Testis (tissue), 3 donors: ENCODE results near the gene GNA15. TPM values are rescaled to one million over a fixed set of nuclear protein-coding genes. Genes with fewer than 3 reads are reported as not detected.
A peak's percentile ranks its signal among the peaks of the same experiment; 100 is the strongest.

Experiments
- DNase-seq: peaks from one replicate; pipeline ENCODE4 v3.0.0-alpha.2; 2019
- H3K27ac ChIP-seq, 2 donors: fragments of 200-600 bp; sonication (generic); one replicate each; pipeline ENCODE4 v1.5.1; 2019
- H3K27me3 ChIP-seq: fragments of 200-600 bp; sonication (generic); one replicate; pipeline ENCODE4 v1.5.1; 2019
- H3K36me3 ChIP-seq: fragments of 200-600 bp; sonication (generic); one replicate; pipeline ENCODE4 v1.5.1; 2017; ENCODE audit warnings: low read depth; ENCODE audit errors: missing control alignments
- H3K4me1 ChIP-seq: fragments of 200-600 bp; sonication (generic); one replicate; pipeline ENCODE4 v1.5.1; 2019
- H3K4me3 ChIP-seq, 2 donors: fragments of 200-600 bp; sonication (generic); one replicate each; pipeline ENCODE4 v1.5.1; 2017 to 2019
- H3K9me3 ChIP-seq: fragments of 200-600 bp; sonication (generic); one replicate; pipeline ENCODE4 v1.5.1; 2017
- POLR2A ChIP-seq: fragments of 450-650 bp; IDR thresholded peaks from one replicate; pipeline ENCODE4 v1.6.1; 2017; ENCODE audit warnings: antibody characterized with exemption, mild to moderate bottlenecking, moderate library complexity
- WGBS, 2 donors: methylation state at CpG; one replicate each; pipeline ENCODE4 v1.1.5; 2018; 5-methylcytosine and 5-hydroxymethylcytosine counted together
- intact Hi-C: fragments of 100-400 bp; cut with DNase I; formaldehyde crosslinking; loops from one replicate; pipeline ENCODE4 v1.15.1; 2023; ENCODE audit warnings: low total_unique reads
- polyA plus RNA-seq: library from polyadenylated mRNA; stranded (reverse); fragments of 350-450 nt; fragmentation: Illumina TruSeq; extraction: RNeasy Lipid Tissue Mini Kit (QIAGEN cat#74804); gene quantifications from one replicate; pipeline ENCODE4 v1.2.3, GENCODE V29; 2014; ENCODE audit warnings: low read depth, low replicate concordance; ENCODE audit not compliant: insufficient read depth
- total RNA-seq, 2 donors: library from RNA; depleted of rRNA; stranded (reverse); fragments of >200 nt; gene quantifications; one replicate each; pipeline ENCODE4 v1.2.3, GENCODE V29; 2016
- TF ChIP-seq, protein P1 (sequence below), 3 experiments: fragments of 450-650 bp in 2 of 3; fragments of 200-600 bp in 1 of 3; sonication (generic) in 1 of 3; IDR thresholded peaks; one replicate each; pipeline ENCODE4 v1.5.1; 2016 to 2019; ENCODE audit warnings: antibody characterized with exemption in 3 of 3, mild to moderate bottlenecking in 2 of 3, moderate library complexity in 1 of 3

The GNA15 gene
- total and polyA plus RNA-seq, 3 donors from 2014 or later, result 2.5 to 4.0 (median 3.6) TPM

DNA sequence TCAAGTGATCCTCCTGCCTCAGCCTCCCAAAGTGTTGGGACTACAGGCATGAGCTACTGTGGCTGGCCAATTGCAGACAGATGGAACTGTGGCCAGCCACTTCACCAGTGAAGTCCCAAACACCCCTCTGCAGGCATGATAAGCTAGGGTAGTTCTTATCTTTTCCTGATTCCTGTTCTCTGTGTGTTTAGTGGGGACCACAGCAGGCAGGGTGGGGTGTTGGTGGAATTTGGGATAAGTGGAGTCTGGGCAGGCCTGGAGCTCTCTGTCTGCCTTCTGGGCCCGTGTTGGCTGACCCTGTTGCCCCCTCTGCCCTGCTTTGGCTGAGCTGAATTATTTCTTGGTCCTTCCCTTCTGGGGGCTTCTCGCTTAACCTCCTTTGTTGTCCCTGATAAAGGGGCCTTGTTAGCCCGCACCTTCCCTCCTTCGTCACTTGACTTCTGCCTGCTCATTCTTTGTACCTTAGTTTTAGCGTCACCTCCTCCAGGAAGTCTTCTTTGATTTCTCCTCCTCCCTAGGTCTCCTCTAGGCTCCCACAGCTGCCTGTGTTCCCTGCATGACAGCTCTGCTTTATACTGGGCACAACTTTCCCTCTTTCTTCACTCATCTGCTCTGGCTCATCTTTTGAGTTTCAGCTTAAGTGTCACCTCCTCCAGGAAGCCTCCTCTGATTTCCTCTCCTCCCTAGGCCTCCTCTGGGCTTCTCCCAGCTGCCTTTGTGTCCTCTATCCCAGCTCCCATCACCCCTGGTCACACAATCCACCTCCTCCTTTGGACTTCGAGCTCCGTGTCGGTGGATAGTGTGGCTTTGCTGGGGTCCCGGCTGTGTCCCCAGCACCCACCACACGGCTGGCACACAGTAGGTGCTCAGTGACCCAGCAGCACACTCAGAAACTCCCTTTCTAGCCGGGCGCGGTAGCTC is 48.1 kb downstream of the GNA15 start:
- DNase-seq, result no peak
- no peak overlapping the region for H3K4me3 ChIP-seq
- peaks cover 10% of the 10 kb centered on the region for H3K4me1 ChIP-seq
- 67 to 76% methylated on average over 13 of the region's 13 CpGs for WGBS, 2 donors
- no peaks in the 10 kb centered on the region for H3K27me3 ChIP-seq
- no peak overlapping the region for H3K27ac ChIP-seq
- no peaks in the 10 kb centered on the region for H3K36me3 ChIP-seq
- H3K9me3 ChIP-seq, result no peaks in the 10 kb centered on the region
- TF ChIP-seq, protein P1, sequence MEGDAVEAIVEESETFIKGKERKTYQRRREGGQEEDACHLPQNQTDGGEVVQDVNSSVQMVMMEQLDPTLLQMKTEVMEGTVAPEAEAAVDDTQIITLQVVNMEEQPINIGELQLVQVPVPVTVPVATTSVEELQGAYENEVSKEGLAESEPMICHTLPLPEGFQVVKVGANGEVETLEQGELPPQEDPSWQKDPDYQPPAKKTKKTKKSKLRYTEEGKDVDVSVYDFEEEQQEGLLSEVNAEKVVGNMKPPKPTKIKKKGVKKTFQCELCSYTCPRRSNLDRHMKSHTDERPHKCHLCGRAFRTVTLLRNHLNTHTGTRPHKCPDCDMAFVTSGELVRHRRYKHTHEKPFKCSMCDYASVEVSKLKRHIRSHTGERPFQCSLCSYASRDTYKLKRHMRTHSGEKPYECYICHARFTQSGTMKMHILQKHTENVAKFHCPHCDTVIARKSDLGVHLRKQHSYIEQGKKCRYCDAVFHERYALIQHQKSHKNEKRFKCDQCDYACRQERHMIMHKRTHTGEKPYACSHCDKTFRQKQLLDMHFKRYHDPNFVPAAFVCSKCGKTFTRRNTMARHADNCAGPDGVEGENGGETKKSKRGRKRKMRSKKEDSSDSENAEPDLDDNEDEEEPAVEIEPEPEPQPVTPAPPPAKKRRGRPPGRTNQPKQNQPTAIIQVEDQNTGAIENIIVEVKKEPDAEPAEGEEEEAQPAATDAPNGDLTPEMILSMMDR (IDR thresholded peaks at IDR 0.05), result no peak
- no peak for TF ChIP-seq POLR2A
- intact Hi-C loops, result no loop called here

DNA sequence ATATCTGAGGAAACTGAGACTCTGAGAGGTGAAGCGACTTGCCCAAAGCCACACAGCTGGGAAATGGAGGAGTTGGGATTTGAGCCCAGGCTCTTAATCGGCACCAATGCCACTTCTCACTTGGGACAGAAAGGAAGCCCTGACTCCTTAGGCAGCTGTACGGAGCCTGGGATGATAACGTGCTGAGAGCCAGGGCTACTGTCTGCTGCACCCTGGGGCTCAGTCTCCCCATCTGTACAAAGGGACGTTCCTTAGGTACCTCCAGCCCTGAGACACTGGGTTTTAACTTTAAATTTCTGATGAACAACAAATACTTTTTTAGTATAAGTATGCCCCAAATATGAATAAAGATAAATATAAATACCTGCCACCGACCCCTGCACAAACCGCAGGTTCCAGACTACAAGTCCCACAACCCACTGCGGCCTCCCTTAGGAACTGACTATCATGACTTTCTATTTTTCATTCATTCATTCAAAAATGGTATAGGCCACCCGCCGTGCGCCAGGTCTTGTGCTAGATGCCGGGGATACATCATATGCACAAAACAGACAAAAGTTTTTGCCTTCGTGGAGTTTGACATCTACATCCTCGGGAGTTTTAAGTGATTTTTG is 49.1 kb downstream of the GNA15 start:
- TF ChIP-seq, protein P1 (IDR thresholded peaks at IDR 0.05), result no peak
- TF ChIP-seq POLR2A, result no peak
- peak overlapping the region; percentile 76 to 91 for H3K27ac ChIP-seq
- no peaks in the 10 kb centered on the region for H3K36me3 ChIP-seq
- 7 to 9% methylated on average over 14 of the region's 14 CpGs for WGBS, 2 donors
- peak overlapping the region; percentile 89 for H3K4me3 ChIP-seq
- peak; percentile 94 for DNase-seq
- intact Hi-C loops, result no loop called here
- no peaks in the 10 kb centered on the region for H3K9me3 ChIP-seq
- peaks cover 13% of the 10 kb centered on the region for H3K4me1 ChIP-seq
- no peaks in the 10 kb centered on the region for H3K27me3 ChIP-seq

DNA sequence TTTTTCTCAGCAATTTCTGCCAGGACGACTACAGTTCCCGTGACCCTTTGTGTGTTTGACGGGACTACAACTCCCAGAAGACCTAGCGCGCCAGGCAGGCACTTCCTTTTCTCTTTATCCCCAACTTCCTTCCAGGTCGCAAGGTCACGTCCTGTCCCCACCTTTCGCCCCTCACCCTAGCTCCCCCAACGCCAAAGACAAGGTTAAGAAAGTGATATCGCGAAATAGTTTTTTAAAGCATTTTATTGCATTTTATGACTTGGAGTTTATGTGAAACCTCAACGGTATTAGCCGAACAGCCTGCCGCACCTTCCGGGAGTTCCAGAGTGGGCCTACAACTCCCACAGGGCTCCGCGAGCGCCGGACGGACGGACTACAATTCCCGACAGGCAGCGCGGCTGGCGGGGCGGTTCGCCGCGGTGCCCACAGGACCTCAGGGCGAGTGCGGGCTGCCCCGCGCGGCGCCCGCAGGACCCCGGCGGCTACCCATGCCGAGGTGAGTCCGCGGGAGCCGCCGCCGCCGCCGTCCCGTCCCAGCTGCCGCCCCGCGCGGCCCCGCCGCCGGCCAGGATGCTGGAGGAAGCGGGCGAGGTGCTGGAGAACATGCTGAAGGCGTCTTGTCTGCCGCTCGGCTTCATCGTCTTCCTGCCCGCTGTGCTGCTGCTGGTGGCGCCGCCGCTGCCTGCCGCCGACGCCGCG is 49.8 kb downstream of the GNA15 start, which contains the start of gene NCLN:
Gene NCLN, plus strand, starts transcription at position 470 of the 699 bp plus-strand sequence. Its CDS starts 101 bp downstream, at position 571.
- Histone ChIP-seq H3K27ac (peak within 1 kb of the TSS; percentile 76 to 91), H3K4me3 (peak within 1 kb of the TSS; percentile 89), H3K36me3 (no peaks in the 10 kb centered on the region), H3K4me1 (peaks cover 13% of the 10 kb centered on the region), H3K9me3 (no peaks in the 10 kb centered on the region), H3K27me3 (no peaks in the 10 kb centered on the region)
- WGBS, 2 donors, result 0 to 1% methylated on average over 21 to 44 of the region's 69 CpGs
- DNase-seq, result peak; percentile 98
- TF ChIP-seq POLR2A, result no peak
- TF ChIP-seq, protein P1 (IDR thresholded peaks at IDR 0.05), result no peak
- intact Hi-C loops, result no loop called here

DNA sequence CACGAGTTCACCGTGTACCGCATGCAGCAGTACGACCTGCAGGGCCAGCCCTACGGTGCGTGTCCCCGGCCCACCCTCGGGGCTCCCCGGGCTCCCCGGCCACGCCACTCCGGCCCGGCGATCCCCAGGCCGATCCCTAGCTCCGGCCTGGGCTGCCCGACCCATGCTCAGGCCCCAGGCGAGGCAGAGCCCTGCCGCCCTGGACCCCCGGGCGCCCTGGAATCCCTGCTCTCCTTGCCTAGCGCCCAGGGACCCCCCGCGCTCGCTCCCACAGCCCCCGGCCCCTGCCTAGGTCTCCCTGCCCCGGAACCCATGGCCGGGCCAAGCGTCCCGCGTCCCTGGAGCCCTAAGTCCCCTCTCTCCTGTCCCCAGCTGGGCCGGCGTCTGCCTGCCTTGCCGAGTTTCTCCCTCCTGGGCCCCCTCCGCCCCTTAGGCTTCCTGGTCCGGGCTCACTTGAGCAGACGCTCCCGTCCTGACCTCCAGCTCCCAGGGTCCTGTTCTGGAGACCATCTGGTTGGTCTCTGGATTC is 50.4 kb downstream of the GNA15 start:
- H3K27me3 ChIP-seq, result no peaks in the 10 kb centered on the region
- H3K27ac ChIP-seq, result peak overlapping the region; percentile 36 to 91
- H3K36me3 ChIP-seq, result no peaks in the 10 kb centered on the region
- H3K4me1 ChIP-seq, result peaks cover 13% of the 10 kb centered on the region
- intact Hi-C loops, result no loop called here
- TF ChIP-seq, protein P1 (IDR thresholded peaks at IDR 0.05), result no peak
- no peak for TF ChIP-seq POLR2A
- DNase-seq, result no peak
- 0% methylated on average over 7 to 38 of the region's 38 CpGs for WGBS, 2 donors
- no peaks in the 10 kb centered on the region for H3K9me3 ChIP-seq
- peak overlapping the region; percentile 89 for H3K4me3 ChIP-seq
